ENCODE results near the gene SLX4IP. TPM values are rescaled to one million over a fixed set of nuclear protein-coding genes. Genes with fewer than 3 reads are reported as not detected.
A peak's percentile ranks its signal among the peaks of the same experiment; 100 is the strongest.

The SLX4IP gene
- total RNA-seq, 1 donor from 2014 or later = 2.6 TPM

DNA sequence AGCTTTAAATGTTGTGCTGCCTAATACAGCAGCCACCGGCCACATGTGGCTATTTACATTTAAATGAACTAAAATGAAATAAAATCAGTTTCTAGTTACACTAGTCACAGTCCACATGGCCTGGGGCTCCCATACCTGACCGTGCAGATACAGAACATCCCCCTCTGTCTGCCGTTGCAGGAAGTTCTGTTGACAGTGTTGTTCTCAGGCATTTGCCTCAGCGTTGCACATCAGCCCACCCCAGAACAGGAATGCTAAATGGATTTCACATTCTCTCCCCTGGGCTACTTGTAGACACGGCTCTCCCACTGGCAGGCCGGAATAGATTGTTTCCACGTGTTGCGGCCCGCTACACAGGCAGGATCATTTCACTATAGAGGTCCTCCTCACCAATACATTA, 212.4 kb downstream of the SLX4IP start:
- no peak for DNase-seq (ENCODE audit: low read depth)
- TF ChIP-seq, protein P1, sequence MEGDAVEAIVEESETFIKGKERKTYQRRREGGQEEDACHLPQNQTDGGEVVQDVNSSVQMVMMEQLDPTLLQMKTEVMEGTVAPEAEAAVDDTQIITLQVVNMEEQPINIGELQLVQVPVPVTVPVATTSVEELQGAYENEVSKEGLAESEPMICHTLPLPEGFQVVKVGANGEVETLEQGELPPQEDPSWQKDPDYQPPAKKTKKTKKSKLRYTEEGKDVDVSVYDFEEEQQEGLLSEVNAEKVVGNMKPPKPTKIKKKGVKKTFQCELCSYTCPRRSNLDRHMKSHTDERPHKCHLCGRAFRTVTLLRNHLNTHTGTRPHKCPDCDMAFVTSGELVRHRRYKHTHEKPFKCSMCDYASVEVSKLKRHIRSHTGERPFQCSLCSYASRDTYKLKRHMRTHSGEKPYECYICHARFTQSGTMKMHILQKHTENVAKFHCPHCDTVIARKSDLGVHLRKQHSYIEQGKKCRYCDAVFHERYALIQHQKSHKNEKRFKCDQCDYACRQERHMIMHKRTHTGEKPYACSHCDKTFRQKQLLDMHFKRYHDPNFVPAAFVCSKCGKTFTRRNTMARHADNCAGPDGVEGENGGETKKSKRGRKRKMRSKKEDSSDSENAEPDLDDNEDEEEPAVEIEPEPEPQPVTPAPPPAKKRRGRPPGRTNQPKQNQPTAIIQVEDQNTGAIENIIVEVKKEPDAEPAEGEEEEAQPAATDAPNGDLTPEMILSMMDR (conservative IDR thresholded peaks at IDR 0.05; ENCODE audit: low read depth, low read length) = peak; percentile 36
- H3K4me3 ChIP-seq (ENCODE audit: low read depth, low read length) = no peak overlapping the region

DNA sequence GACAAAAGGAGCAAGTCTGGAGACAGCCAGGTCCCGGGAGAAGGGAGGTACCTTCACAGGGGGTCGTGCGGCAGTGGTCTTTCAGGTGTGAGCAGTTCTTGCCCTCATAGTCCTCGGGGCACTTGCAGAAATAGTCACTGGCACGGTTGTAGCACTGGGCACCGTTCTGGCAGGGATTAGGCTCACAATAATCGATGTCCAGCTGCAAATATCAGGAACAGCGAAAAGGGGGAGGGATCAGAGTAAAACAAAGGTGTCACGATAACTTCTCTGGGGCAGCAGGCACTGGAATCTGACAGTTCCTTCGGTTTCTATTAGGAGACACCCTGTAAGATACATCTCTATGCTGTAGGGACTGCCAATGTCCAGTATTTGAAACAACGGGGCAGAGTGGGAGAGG, 212.8 kb downstream of the SLX4IP start:
- TF ChIP-seq, protein P1 (conservative IDR thresholded peaks at IDR 0.05; ENCODE audit: low read depth, low read length) = no peak
- no peak overlapping the region for H3K4me3 ChIP-seq (ENCODE audit: low read depth, low read length)
- no peak for DNase-seq (ENCODE audit: low read depth)

DNA sequence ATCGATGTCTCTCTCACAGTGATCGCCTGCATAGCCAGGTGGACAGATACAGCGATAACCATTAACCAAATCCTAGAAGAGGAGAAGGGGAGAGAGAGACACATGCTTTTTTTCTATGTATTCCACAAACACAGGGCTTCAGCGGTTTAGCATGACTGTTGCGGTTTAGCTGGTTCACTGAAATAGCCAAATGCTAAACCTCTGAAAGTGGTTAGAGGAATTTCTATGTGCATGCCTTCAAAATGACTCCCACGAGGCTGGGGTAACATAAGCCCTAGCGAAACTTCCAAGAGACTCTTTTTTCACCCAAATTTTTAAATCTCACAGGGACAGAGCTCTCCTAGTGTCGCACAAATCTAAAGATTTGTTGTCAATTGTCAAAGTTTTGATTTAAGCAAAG, 213.5 kb downstream of the SLX4IP start:
- DNase-seq (ENCODE audit: low read depth) = no peak
- TF ChIP-seq, protein P1 (conservative IDR thresholded peaks at IDR 0.05; ENCODE audit: low read depth, low read length) = no peak

DNA sequence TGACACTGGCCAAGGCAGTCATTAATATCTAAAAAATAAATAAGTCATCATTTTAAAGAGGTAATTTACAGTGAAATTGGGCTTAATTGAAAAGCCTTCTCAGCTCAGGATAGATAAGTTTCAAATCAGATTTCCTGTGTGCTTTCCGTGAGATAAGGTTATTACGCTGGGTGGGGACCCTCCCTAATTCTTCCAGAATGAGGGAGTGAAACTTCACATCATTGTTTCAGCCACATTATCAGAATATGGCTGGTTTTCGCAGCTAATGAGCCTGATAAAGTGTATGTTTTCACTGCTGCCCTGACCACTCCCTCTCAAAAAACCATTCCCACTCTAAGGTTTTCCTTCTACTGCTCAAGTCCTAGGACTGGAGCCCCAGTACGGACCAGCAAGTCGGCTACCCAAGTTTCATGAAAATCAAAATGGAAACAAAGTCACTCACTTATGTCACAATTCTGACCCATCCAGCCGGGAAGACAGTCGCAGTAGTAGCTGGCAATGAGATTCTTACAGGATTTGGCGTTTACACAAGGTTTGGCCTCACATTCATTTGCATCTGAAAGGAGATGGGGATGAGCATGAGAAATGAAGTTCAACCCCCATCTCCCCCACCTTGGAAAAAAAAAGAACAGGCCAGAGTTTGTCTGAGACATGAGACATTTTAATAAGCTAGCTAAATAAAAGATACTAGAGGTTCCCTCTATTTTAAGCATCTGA, 214.1 kb downstream of the SLX4IP start:
- H3K4me3 ChIP-seq (ENCODE audit: low read depth, low read length) = no peak overlapping the region
- TF ChIP-seq, protein P1 (conservative IDR thresholded peaks at IDR 0.05; ENCODE audit: low read depth, low read length) = no peak
- DNase-seq (ENCODE audit: low read depth) = no peak

More for the DNA sequence above, 213.5 kb downstream of the SLX4IP start:
- H3K4me3 ChIP-seq (ENCODE audit: low read depth, low read length) = no peak overlapping the region

DNA sequence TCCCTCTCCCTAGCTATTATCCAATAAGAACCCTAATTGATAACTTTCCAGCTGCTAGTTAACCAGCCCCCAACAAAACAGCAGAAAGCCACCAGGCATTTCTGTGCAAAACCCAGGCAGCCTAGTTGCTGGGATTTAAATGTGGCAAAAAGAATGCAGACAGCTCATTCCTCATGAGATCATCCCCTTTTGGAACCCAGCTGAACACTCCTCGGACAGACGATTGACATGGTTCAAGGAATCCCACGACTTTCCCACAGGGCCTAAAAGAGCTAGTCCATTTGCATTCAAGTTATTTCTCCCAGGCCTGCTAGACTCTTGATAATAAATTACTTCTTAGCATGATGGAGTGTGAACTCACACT, 214.7 kb downstream of the SLX4IP start:
- H3K4me3 ChIP-seq (ENCODE audit: low read depth, low read length) = no peak overlapping the region
- TF ChIP-seq, protein P1 (conservative IDR thresholded peaks at IDR 0.05; ENCODE audit: low read depth, low read length) = no peak
- no peak for DNase-seq (ENCODE audit: low read depth)

DNA sequence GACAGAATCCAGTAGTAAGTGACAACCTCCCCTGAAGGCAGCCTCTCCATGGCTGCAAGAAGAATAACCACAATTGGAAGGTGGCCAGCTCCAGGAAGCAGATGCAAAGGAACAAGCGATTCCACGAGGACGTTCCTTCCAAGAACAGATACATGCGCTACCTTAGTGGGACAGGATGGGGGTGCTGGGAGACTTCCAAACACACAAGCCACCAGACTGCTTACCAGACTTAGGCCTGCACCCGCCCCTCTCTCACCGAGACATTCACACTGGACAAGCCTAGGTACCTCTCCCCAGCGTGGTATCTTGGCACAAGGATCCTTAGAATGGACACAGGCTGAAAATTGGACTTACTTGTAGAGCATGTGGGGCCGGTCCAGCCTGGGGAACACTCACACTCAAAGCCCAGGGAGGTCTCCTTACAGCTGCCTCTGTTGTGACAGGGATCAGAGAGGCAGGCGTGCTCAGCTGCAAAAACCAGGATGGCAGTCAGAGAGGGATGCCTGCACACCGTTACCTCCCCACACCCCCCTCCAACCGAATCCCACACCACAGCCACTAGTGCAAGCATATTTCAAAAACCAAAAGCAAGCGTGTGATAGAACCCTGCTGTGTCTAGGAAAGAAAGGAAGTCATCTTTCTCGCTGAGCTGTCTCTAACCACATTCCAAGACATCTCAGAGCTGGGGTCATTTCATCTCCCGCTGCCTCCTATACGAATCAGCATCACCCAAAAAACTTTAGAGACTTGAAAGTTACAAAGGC, 216.3 kb downstream of the SLX4IP start:
- TF ChIP-seq, protein P1 (conservative IDR thresholded peaks at IDR 0.05; ENCODE audit: low read depth, low read length) = no peak
- no peak for DNase-seq (ENCODE audit: low read depth)
- no peak overlapping the region for H3K4me3 ChIP-seq (ENCODE audit: low read depth, low read length)
